Esophagus muscularis mucosa (tissue), 4 donors: ENCODE data around the gene SMARCC2. TPM values are rescaled to one million over a fixed set of nuclear protein-coding genes. Genes with fewer than 3 reads are reported as not detected.
"Not testable (repeated sequence)": the region's sequence is repeated elsewhere in the genome, so short reads cannot be mapped to it uniquely, and the experiment has no call there.

Experiments
- DNase-seq: peaks from one replicate; pipeline ENCODE4 v3.0.0-alpha.2; 2017; ENCODE audit errors: extremely low spot score
- H3K27ac ChIP-seq, 4 donors: fragments of 200-600 bp; sonication (generic); replicated peaks in 1 of 4; 1 replicate in 3 of 4; 2 replicates in 1 of 4; pipeline ENCODE4 v1.5.1; 2016 to 2019; ENCODE audit warnings: mild to moderate bottlenecking in 1 of 4
- H3K27me3 ChIP-seq, 4 donors: fragments of 200-600 bp; sonication (generic); one replicate each; pipeline versions ENCODE4 v1.5.1 to v1.6.0; 2016 to 2019
- H3K36me3 ChIP-seq, 4 donors: fragments of 200-600 bp; sonication (generic); one replicate each; pipeline ENCODE4 v1.5.1; 2016 to 2019
- H3K4me1 ChIP-seq, 4 donors: fragments of 200-600 bp; sonication (generic); one replicate each; pipeline ENCODE4 v1.5.1; 2016 to 2019
- H3K4me3 ChIP-seq, 4 donors: fragments of 200-600 bp; sonication (generic); 1 replicate in 2 of 4; 2 replicates in 2 of 4; pipeline ENCODE4 v1.5.1; 2016 to 2019; ENCODE audit warnings: mild to moderate bottlenecking in 4 of 4, moderate library complexity in 1 of 4
- H3K9me3 ChIP-seq, 4 donors: fragments of 200-600 bp; sonication (generic); 1 replicate in 3 of 4; 2 replicates in 1 of 4; pipeline ENCODE4 v1.5.1; 2016 to 2019
- CTCF ChIP-seq, 3 experiments: fragments of 200-600 bp in 2 of 3; fragments of 450-650 bp in 1 of 3; sonication (generic) in 2 of 3; IDR thresholded peaks; one replicate each; pipeline ENCODE4 v1.5.1; 2017 to 2019; ENCODE audit warnings: antibody characterized with exemption in 3 of 3, mild to moderate bottlenecking in 2 of 3, moderate library complexity in 1 of 3
- EP300 ChIP-seq: sonication (generic); formaldehyde crosslinking; IDR thresholded peaks from one replicate; pipeline ENCODE4 v1.6.1; 2017; ENCODE audit warnings: antibody characterized with exemption
- POLR2A ChIP-seq: fragments of 450-650 bp; IDR thresholded peaks from one replicate; pipeline ENCODE4 v1.6.1; 2017; ENCODE audit warnings: antibody characterized with exemption, moderate library complexity, mild to moderate bottlenecking, low read depth
- POLR2AphosphoS5 ChIP-seq, 2 donors: sonication (generic); formaldehyde crosslinking; IDR thresholded peaks; one replicate each; pipeline ENCODE4 v1.6.1; 2017; ENCODE audit warnings: antibody characterized with exemption in 2 of 2
- WGBS: methylation state at CpG from one replicate; pipeline ENCODE4 v1.1.5; 2018; 5-methylcytosine and 5-hydroxymethylcytosine counted together
- intact Hi-C: fragments of 100-400 bp; cut with DNase I; formaldehyde crosslinking; loops from one replicate; pipeline ENCODE4 v1.15.1; 2023
- total RNA-seq, 4 donors: library from RNA; depleted of rRNA; stranded (reverse); fragments of >200 nt; gene quantifications; one replicate each; pipeline versions ENCODE4 v1.1.0 to v1.2.1, GENCODE V29; 2016

SMARCC2 gene
- total RNA-seq, 4 donors from 2014 or later, result 62.1 to 111 (median 94.3) TPM

GRCh38 chr12:56157201-56158028 is 31.9 kb downstream of the SMARCC2 start:
- WGBS, result 3% methylated on average over 36 of the region's 45 CpGs
- DNase-seq, result peak; percentile 95

DNA sequence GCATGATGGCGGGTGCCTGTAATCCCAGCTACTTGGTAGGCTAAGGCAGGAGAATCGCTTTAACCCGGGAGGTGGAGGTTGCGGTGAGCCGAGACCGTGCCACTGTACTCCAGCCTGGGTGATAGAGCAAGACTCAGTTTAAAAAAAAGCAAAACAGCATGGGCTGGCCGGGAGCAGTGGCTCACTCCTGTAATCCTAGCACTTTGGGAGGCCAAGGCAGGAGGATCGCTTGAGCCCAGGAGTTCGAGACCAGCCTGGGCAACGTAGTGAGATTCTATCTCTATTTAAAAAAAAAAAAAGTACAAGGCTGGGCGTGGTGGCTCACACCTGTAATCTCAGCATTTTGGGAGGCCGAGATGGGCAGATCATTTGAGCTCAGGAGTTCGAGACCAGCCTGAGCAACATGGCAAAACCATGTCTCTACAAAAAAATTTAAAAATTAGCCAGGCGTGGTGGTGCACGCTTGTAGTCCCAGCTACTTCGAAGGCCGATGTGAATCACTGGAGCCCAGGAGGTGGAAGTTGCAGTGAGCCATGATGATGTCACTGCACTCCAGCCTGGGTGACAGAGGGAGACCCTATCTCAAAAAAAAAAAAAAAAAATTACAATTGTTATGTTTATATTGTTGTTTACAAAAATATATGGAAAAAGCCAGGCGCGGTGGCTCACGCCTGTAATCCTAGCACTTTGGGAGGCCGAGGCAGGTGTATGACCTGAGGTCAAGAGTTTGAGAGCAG is 32.7 kb downstream of the SMARCC2 start:
- DNase-seq, H3K9me3 ChIP-seq, intact Hi-C loops, H3K27me3 ChIP-seq: not testable (repeated sequence)
- WGBS, result 89% methylated on average over 21 of the region's 21 CpGs
- peaks cover 40 to 59% (median 56%) of the 10 kb centered on the region in 4 donors for H3K4me1 ChIP-seq
- H3K36me3 ChIP-seq, result peaks cover 23 to 24% (median 23%) of the 10 kb centered on the region in 4 donors
- H3K4me3 ChIP-seq, result peak overlapping the region; percentile 66 to 98 (median 86)
- peak overlapping the region; percentile 93 to 98 (median 96) for H3K27ac ChIP-seq

More at GRCh38 chr12:56157201-56158028, 31.9 kb downstream of the SMARCC2 start:
- intact Hi-C loops, result no loop called here
- Histone ChIP-seq H3K36me3 (peaks cover 31 to 32% (median 31%) of the 10 kb centered on the region in 4 donors), H3K4me1 (peaks cover 43 to 63% (median 60%) of the 10 kb centered on the region in 4 donors), H3K27me3 (no peaks in the 10 kb centered on the region), H3K4me3 (peak overlapping the region; percentile 66 to 98 (median 86)), H3K9me3 (no peaks in the 10 kb centered on the region), H3K27ac (peak overlapping the region; percentile 93 to 98 (median 96))
- TF ChIP-seq CTCF (IDR thresholded peaks at IDR 0.05) (peak; percentile 73 to 84 (median 82)), POLR2AphosphoS5 (IDR thresholded peaks at IDR 0.05) (no peak), POLR2A (peak; percentile 29), EP300 (no peak)

GRCh38 chr12:56155256-56155845 is 33.9 kb downstream of the SMARCC2 start:
- DNase-seq, result no peak
- Histone ChIP-seq H3K27me3 (no peaks in the 10 kb centered on the region), H3K4me3 (no peak overlapping the region), H3K4me1 (peaks cover 33 to 57% (median 52%) of the 10 kb centered on the region in 4 donors), H3K36me3 (peaks cover 10 to 11% (median 10%) of the 10 kb centered on the region in 4 donors), H3K27ac (no peak overlapping the region), H3K9me3 (no peaks in the 10 kb centered on the region)
- 95% methylated on average over 11 of the region's 11 CpGs for WGBS
- intact Hi-C loops, result no loop called here
- TF ChIP-seq EP300 (no peak), POLR2A (no peak), CTCF (IDR thresholded peaks at IDR 0.05) (no peak), POLR2AphosphoS5 (IDR thresholded peaks at IDR 0.05) (no peak)

DNA sequence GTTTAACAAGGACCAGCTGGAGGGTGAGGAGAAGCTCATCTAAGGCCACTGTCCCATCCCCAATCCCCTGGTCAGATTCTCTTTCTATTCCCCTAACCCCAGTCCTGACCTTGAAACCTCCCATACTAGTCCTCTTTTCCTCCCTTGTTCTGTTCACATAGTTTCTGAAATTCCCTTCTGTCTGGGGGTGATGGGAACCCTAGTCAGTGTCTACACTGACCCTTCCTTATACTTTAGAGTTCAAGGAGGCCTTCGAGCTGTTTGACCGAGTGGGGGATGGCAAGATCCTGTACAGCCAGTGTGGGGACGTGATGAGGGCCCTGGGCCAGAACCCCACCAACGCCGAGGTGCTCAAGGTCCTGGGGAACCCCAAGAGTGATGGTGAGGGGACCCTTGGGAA is 34.5 kb downstream of the SMARCC2 start:
- Histone ChIP-seq H3K27me3 (no peaks in the 10 kb centered on the region), H3K9me3 (no peaks in the 10 kb centered on the region), H3K4me1 (peaks cover 27 to 52% (median 47%) of the 10 kb centered on the region in 4 donors), H3K27ac (no peak overlapping the region), H3K4me3 (no peak overlapping the region), H3K36me3 (peaks cover 5 to 7% (median 5%) of the 10 kb centered on the region in 4 donors)
- intact Hi-C loops, result no loop called here
- no peak for DNase-seq
- no peak for TF ChIP-seq POLR2A
- no peak for TF ChIP-seq CTCF (IDR thresholded peaks at IDR 0.05)
- no peak for TF ChIP-seq EP300
- TF ChIP-seq POLR2AphosphoS5 (IDR thresholded peaks at IDR 0.05), result no peak
- WGBS, result 86% methylated on average over 5 of the region's 5 CpGs
